Parathyroid adenoma (tissue), 2 donors: ENCODE measurements around the gene AGBL5.

ENCODE experiments used
- H2AFZ ChIP-seq: fragments of 300-600 bp; sonication (generic); one replicate; pipeline ENCODE4 v1.7.0; 2017; ENCODE audit warnings: antibody characterized with exemption, mild to moderate bottlenecking
- H3K27ac ChIP-seq: fragments of 300-600 bp; sonication (generic); one replicate; pipeline ENCODE4 v1.7.0; 2017
- H3K27me3 ChIP-seq: fragments of 300-600 bp; sonication (generic); one replicate; pipeline ENCODE4 v1.7.0; 2017; ENCODE audit warnings: low read length; ENCODE audit not compliant: control insufficient read depth, insufficient read depth
- H3K36me3 ChIP-seq: fragments of 300-600 bp; sonication (generic); one replicate; pipeline ENCODE4 v1.7.0; 2017; ENCODE audit warnings: low read length; ENCODE audit not compliant: control insufficient read depth, insufficient read depth
- H3K4me1 ChIP-seq: fragments of 300-600 bp; sonication (generic); one replicate; pipeline ENCODE4 v1.7.0; 2017; ENCODE audit warnings: control low read depth
- H3K4me2 ChIP-seq: fragments of 300-600 bp; sonication (generic); one replicate; pipeline ENCODE4 v1.7.0; 2017; ENCODE audit warnings: low read length
- H3K4me3 ChIP-seq: fragments of 300-600 bp; sonication (generic); one replicate; pipeline ENCODE4 v1.7.0; 2017; ENCODE audit warnings: low read depth, low read length
- H3K79me2 ChIP-seq: fragments of 300-600 bp; sonication (generic); one replicate; pipeline ENCODE4 v1.7.0; 2017; ENCODE audit warnings: control low read depth
- H3K9ac ChIP-seq: fragments of 300-600 bp; sonication (generic); one replicate; pipeline ENCODE4 v1.7.0; 2017; ENCODE audit warnings: mild to moderate bottlenecking
- H3K9me3 ChIP-seq: fragments of 300-600 bp; sonication (generic); one replicate; pipeline ENCODE4 v1.7.0; 2017; ENCODE audit warnings: low read length; ENCODE audit not compliant: control insufficient read depth
- CTCF ChIP-seq: fragments of 300-600 bp; sonication (generic); IDR thresholded peaks from one replicate; pipeline ENCODE4 v1.7.0; 2017; ENCODE audit warnings: antibody characterized with exemption, mild to moderate bottlenecking
- donor health status: primary hyperparathyroidism.

Gene AGBL5

GRCh38 chr2:27049422-27050280, 1.8 kb upstream of the AGBL5 start:
- H3K79me2 ChIP-seq: no peaks in the 10 kb centered on the region
- H3K27me3 ChIP-seq: no peaks in the 10 kb centered on the region
- no peaks in the 10 kb centered on the region for H3K36me3 ChIP-seq
- H3K9me3 ChIP-seq: no peaks in the 10 kb centered on the region
- no peak for TF ChIP-seq CTCF
- peak overlapping the region; percentile 5 for H3K9ac ChIP-seq
- peak overlapping the region; percentile 79 for H3K27ac ChIP-seq
- H3K4me2 ChIP-seq: peak overlapping the region; percentile 97
- peak overlapping the region; percentile 99 for H2AFZ ChIP-seq
- H3K4me3 ChIP-seq: peak overlapping the region; percentile 84
- H3K4me1 ChIP-seq: peaks cover 2% of the 10 kb centered on the region

DNA sequence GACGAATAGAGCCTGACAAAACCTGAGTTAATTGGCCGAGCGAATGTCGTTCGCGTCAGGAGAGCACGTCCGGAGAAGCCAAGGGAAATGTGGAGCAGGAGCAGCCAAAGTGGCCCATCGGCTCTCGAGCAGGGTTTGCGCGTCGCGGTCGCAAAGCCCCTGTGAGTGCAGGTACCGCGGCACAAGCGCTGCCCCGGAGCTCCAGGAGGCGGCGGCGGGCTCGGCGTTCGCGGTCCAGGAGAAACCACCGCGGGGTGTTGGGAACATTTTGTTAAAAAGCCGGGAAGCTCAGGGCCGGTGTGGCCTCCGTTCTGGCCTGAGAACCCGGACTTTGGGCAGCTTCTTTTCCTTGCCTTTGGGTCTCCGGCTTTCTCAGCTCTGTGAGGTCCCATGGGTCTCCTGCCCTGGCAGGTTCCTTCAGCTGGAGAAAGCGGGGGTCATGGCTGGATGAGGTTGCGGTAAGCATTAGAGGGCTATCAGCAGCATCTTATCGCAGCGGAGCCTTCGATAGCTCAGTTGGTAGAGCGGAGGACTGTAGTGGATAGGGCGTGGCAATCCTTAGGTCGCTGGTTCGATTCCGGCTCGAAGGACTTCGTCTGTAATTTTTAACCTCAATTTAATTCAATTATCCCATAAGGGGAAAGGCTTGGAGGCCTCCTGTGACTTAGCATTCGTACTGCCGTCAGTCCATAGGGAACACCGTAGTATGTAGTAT, 1.0 kb upstream of the AGBL5 start:
- H2AFZ ChIP-seq: peak overlapping the region; percentile 99
- no peaks in the 10 kb centered on the region for H3K79me2 ChIP-seq
- TF ChIP-seq CTCF: peak; percentile 47
- peak overlapping the region; percentile 11 for H3K9ac ChIP-seq
- peak overlapping the region; percentile 84 for H3K4me3 ChIP-seq
- H3K4me1 ChIP-seq: peaks cover 2% of the 10 kb centered on the region
- no peaks in the 10 kb centered on the region for H3K36me3 ChIP-seq
- H3K27ac ChIP-seq: peak overlapping the region; percentile 79
- H3K4me2 ChIP-seq: peak overlapping the region; percentile 97
- H3K27me3 ChIP-seq: no peaks in the 10 kb centered on the region
- H3K9me3 ChIP-seq: no peaks in the 10 kb centered on the region

- no peaks in the 10 kb centered on the region for H3K27me3 ChIP-seq
- no peaks in the 10 kb centered on the region for H3K79me2 ChIP-seq
- H3K9ac ChIP-seq: peak overlapping the region; percentile 69
- H3K4me2 ChIP-seq: peak overlapping the region; percentile 97
- H3K4me3 ChIP-seq: peak overlapping the region; percentile 84
- no peaks in the 10 kb centered on the region for H3K36me3 ChIP-seq
- no peak for TF ChIP-seq CTCF
- peak overlapping the region; percentile 72 for H2AFZ ChIP-seq
- H3K9me3 ChIP-seq: no peaks in the 10 kb centered on the region
- peak overlapping the region; percentile 79 for H3K27ac ChIP-seq
- peaks cover 2% of the 10 kb centered on the region for H3K4me1 ChIP-seq
Observed at GRCh38 chr2:27051902-27052645, 606 bp downstream of the AGBL5 start.

GRCh38 chr2:27053321-27053720, 1.9 kb downstream of the AGBL5 start:
- no peak for TF ChIP-seq CTCF
- H3K36me3 ChIP-seq: no peaks in the 10 kb centered on the region
- no peaks in the 10 kb centered on the region for H3K27me3 ChIP-seq
- H3K4me3 ChIP-seq: no peak overlapping the region
- no peak overlapping the region for H3K4me2 ChIP-seq
- no peak overlapping the region for H3K9ac ChIP-seq
- H3K79me2 ChIP-seq: no peaks in the 10 kb centered on the region
- peaks cover 2% of the 10 kb centered on the region for H3K4me1 ChIP-seq
- H2AFZ ChIP-seq: no peak overlapping the region
- H3K27ac ChIP-seq: no peak overlapping the region
- no peaks in the 10 kb centered on the region for H3K9me3 ChIP-seq
